K562 (cell line): ENCODE data around the gene SCYL2. TPM values are rescaled to one million over a fixed set of nuclear protein-coding genes. Genes with fewer than 3 reads are reported as not detected.

Source experiments
- ATAC-seq: fragments of 200-7000 bp; cut with Tn5 transposase; 3 replicates; pipeline ENCODE4 v1.9.1; 2020; ENCODE audit warnings: moderate library complexity
- BruUV-seq: library from RNA; stranded (reverse); fragments of 400-500 nt; replicated peaks from 2 replicates; lab custom pipeline; 2021; lab: Mats Ljungman, UMichigan
- CTCF ChIA-PET: fragments of 300-600 bp; formaldehyde crosslinking; extraction: SDS; loops from one replicate; lab custom pipeline; 2021; ENCODE audit warnings: low intra/inter-chr PET ratio; lab: Yijun Ruan, JAX
- POLR2A ChIA-PET: fragments of 300-600, 350-650 bp; sonication (Branson Sonifier 250); formaldehyde crosslinking; extraction: SDS; loops from one replicate; lab custom pipeline; 2021; ENCODE audit warnings: antibody characterized with exemption, inconsistent platforms; lab: Yijun Ruan, JAX
- DNase-seq, 4 experiments: peaks; one replicate each; pipeline versions ENCODE4 v3.0.0 to v3.0.0-alpha.2; 2011 to 2018; ENCODE audit warnings: low spot score in 3 of 4, mixed read lengths in 3 of 4; ENCODE audit errors: extremely low read depth in 1 of 4
- FAIRE-seq: peaks from 2 replicates; lab custom pipeline; 2011; peaks lifted over from hg19 to GRCh38; lab: Jason Lieb, UNC
- H2AFZ ChIP-seq: 2 replicates; pipeline ENCODE4 v1.6.0; 2011; ENCODE audit warnings: low read depth, low read length, control low read depth, inconsistent platforms
- H3K27ac ChIP-seq: fragments of 200-600 bp; 3 replicates; pipeline ENCODE4 v1.8.0; 2011; ENCODE audit warnings: low read depth, mild to moderate bottlenecking, control low read depth, inconsistent platforms, low read length, moderate library complexity, mixed read lengths; ENCODE audit errors: extremely low read depth
- H3K27me3 ChIP-seq, 2 experiments: fragments of 300-600 bp in 1 of 2; 2 replicates in 1 of 2; 3 replicates in 1 of 2; pipeline versions ENCODE4 v1.6.0 to v1.8.0; 2011; ENCODE audit warnings: inconsistent platforms in 2 of 2, low read length in 2 of 2, mild to moderate bottlenecking in 1 of 2, mixed read lengths in 1 of 2, moderate library complexity in 1 of 2; ENCODE audit not compliant: control insufficient read depth in 2 of 2, insufficient read depth in 2 of 2
- H3K36me3 ChIP-seq: fragments of 300-600 bp; 3 replicates; pipeline ENCODE4 v1.8.0; 2011; ENCODE audit warnings: mild to moderate bottlenecking, low read length, inconsistent platforms; ENCODE audit not compliant: control insufficient read depth, insufficient read depth
- H3K4me1 ChIP-seq, 2 experiments: fragments of 200-600 bp in 1 of 2; replicated peaks in 1 of 2; 2 replicates in 1 of 2; 3 replicates in 1 of 2; pipeline versions ENCODE4 v1.5.1 to v1.8.0; 2011; ENCODE audit warnings: inconsistent platforms in 2 of 2, low read length in 2 of 2, mild to moderate bottlenecking in 1 of 2, mixed read lengths in 1 of 2, moderate library complexity in 1 of 2; ENCODE audit not compliant: control insufficient read depth in 2 of 2, insufficient read depth in 2 of 2
- H3K4me2 ChIP-seq: 2 replicates; pipeline ENCODE4 v1.6.1; 2011; ENCODE audit warnings: low read length, control low read depth, inconsistent platforms, mixed read lengths; ENCODE audit not compliant: insufficient read depth
- H3K4me3 ChIP-seq: fragments of 200-600 bp; sonication (generic), shearing (Covaris generic); 2 replicates; pipeline ENCODE4 v1.5.1; 2016; ENCODE audit warnings: control low read depth, inconsistent platforms
- H3K79me2 ChIP-seq: fragments of 200-600 bp; 3 replicates; pipeline ENCODE4 v1.8.0; 2011; ENCODE audit warnings: low read length, inconsistent platforms; ENCODE audit not compliant: control insufficient read depth, insufficient read depth
- H3K9ac ChIP-seq, 2 experiments: 2 replicates each; pipeline versions ENCODE4 v1.6.0 to v1.6.1; 2011; ENCODE audit warnings: low read depth in 2 of 2, low read length in 2 of 2, control low read depth in 1 of 2, inconsistent platforms in 1 of 2, mild to moderate bottlenecking in 1 of 2, mixed read lengths in 1 of 2; ENCODE audit not compliant: insufficient read depth in 1 of 2
- H3K9me1 ChIP-seq: one replicate; pipeline ENCODE4 v1.6.0; 2011; ENCODE audit warnings: inconsistent platforms, mild to moderate bottlenecking, low read length, moderate library complexity; ENCODE audit not compliant: control insufficient read depth, insufficient read depth
- H3K9me3 ChIP-seq: replicated peaks from 2 replicates; pipeline ENCODE4 v1.5.1; 2011; ENCODE audit warnings: low read depth, low read length, inconsistent platforms; ENCODE audit not compliant: control insufficient read depth, insufficient read depth
- H4K20me1 ChIP-seq: replicated peaks from 2 replicates; pipeline ENCODE4 v1.6.1; 2011; ENCODE audit warnings: low read length, inconsistent platforms, mixed read lengths; ENCODE audit not compliant: control insufficient read depth, insufficient read depth
- CHD4 ChIP-seq: fragments of 200-600 bp; sonication (generic); IDR thresholded peaks from 3 replicates; pipeline ENCODE4 v1.6.1; 2012; ENCODE audit warnings: low read depth, mild to moderate bottlenecking, mixed read lengths, low read length, inconsistent platforms; ENCODE audit not compliant: insufficient read depth, insufficient replicate concordance, poor library complexity, severe bottlenecking
- DIDO1 ChIP-seq: fragments of 450-650 bp; IDR thresholded peaks from 2 replicates; pipeline ENCODE4 v1.6.1; 2016; ENCODE audit warnings: low read depth, missing biosample characterization, missing genetic modification characterization
- LARP7 ChIP-seq: fragments of 450-650 bp; IDR thresholded peaks from 2 replicates; pipeline ENCODE4 v1.6.1; 2016
- PHF8 ChIP-seq: fragments of 200-600 bp; sonication (generic); IDR thresholded peaks from 2 replicates; pipeline ENCODE4 v1.6.1; 2012; ENCODE audit warnings: mixed run types, mild to moderate bottlenecking, inconsistent platforms, low read length, moderate library complexity, borderline replicate concordance
- POLR2AphosphoS2 ChIP-seq: IDR thresholded peaks from 2 replicates; pipeline ENCODE4 v1.6.1; 2012; ENCODE audit warnings: low read length, improper control_type of control experiment
- SRF ChIP-seq, 2 experiments: fragments of 250-450, 450-650 bp in 1 of 2; sonication (Bioruptor Pico) in 1 of 2; sonication (generic) in 1 of 2; formaldehyde crosslinking; IDR thresholded peaks; 2 replicates each; pipeline versions ENCODE4 v1.5.0 to v1.5.1; 2020 to 2022; ENCODE audit warnings: mild to moderate bottlenecking in 1 of 2, missing genetic modification reagents in 1 of 2
- TCF7 ChIP-seq: sonication (generic); IDR thresholded peaks from 2 replicates; pipeline ENCODE4 v1.6.1; 2016; ENCODE audit warnings: antibody characterized with exemption, borderline replicate concordance
- ZKSCAN1 ChIP-seq: fragments of 150-350 bp; IDR thresholded peaks from 2 replicates; pipeline ENCODE4 v1.6.1; 2016; ENCODE audit warnings: low read depth, low read length
- ZNF57 ChIP-seq: fragments of 450-650 bp; formaldehyde crosslinking; IDR thresholded peaks from 2 replicates; pipeline ENCODE4 v1.4.0; 2020; ENCODE audit warnings: mild to moderate bottlenecking, moderate library complexity
- WGBS: fragments of 100-300 bp; shearing (Covaris generic); methylation state at CpG from one replicate; pipeline ENCODE4 v1.1.6; 2016; ENCODE audit warnings: low coverage, mixed read lengths; ENCODE audit not compliant: insufficient coverage; ENCODE audit errors: missing lambda C conversion rate; 5-methylcytosine and 5-hydroxymethylcytosine counted together
- in situ Hi-C: fragments of 300-500 bp; cut with MboI; formaldehyde crosslinking; loops from 4 replicates; pipeline ENCODE4 v1.15.0; 2018; ENCODE audit warnings: inconsistent platforms, mixed read lengths
- intact Hi-C: fragments of 100-400 bp; cut with micrococcal nuclease; formaldehyde crosslinking; loops from 2 replicates; pipeline ENCODE4 v1.14.2; 2022
- polyA plus RNA-seq, 8 experiments: library from polyadenylated mRNA; depleted of rRNA in 4 of 8; stranded (reverse) in 5 of 8; unstranded in 3 of 8; fragments of >200 nt; fragmentation: Nextera tagmentation in 2 of 8; fragmentation: Illumina TruSeq in 1 of 8; extraction: Ambion mirVana in 2 of 8; extraction: Trizol in 1 of 8; gene quantifications; 2 replicates each; pipeline versions ENCODE4 v1.2.1 to v1.2.3, GENCODE V29; 2011 to 2014; ENCODE audit warnings: inconsistent platforms in 1 of 8, missing spikeins in 1 of 8
- total RNA-seq, 7 experiments: library from RNA; depleted of rRNA in 6 of 7; stranded (reverse); fragments of >200 nt in 6 of 7; fragmentation: Illumina TruSeq in 2 of 7; extraction: Trizol in 2 of 7; gene quantifications; 2 replicates each; pipeline versions ENCODE4 v1.2.1 to v1.2.3, GENCODE V29; 2011 to 2021; ENCODE audit warnings: low replicate concordance in 1 of 7
- TF ChIP-seq, protein P1 (sequence below), 3 experiments: IDR thresholded peaks in 2 of 3; conservative IDR thresholded peaks in 1 of 3; 2 replicates each; pipeline ENCODE4 v1.5.1; 2011 to 2012; ENCODE audit warnings: low read length in 3 of 3, mild to moderate bottlenecking in 3 of 3, control low read depth in 2 of 3, improper control_type of control experiment in 1 of 3, inconsistent platforms in 1 of 3, low read depth in 1 of 3, mixed read lengths in 1 of 3, moderate library complexity in 1 of 3; ENCODE audit not compliant: insufficient read depth in 2 of 3
- TF ChIP-seq, protein P2 (sequence below): fragments of 450-650 bp; formaldehyde crosslinking; IDR thresholded peaks from 2 replicates; pipeline ENCODE4 v1.4.0; 2020; ENCODE audit warnings: mild to moderate bottlenecking, moderate library complexity
- TF ChIP-seq, protein P3 (sequence below): fragments of 450-650 bp; IDR thresholded peaks from 2 replicates; pipeline ENCODE4 v1.7.0; 2016; ENCODE audit warnings: borderline replicate concordance

The SCYL2 gene
- total and polyA plus RNA-seq, 9 of the 15 experiments (the other 6 are each of a cell fraction or from before 2014, with no cell fraction given): 9.9 to 49.0 (median 32.9) TPM

DNA sequence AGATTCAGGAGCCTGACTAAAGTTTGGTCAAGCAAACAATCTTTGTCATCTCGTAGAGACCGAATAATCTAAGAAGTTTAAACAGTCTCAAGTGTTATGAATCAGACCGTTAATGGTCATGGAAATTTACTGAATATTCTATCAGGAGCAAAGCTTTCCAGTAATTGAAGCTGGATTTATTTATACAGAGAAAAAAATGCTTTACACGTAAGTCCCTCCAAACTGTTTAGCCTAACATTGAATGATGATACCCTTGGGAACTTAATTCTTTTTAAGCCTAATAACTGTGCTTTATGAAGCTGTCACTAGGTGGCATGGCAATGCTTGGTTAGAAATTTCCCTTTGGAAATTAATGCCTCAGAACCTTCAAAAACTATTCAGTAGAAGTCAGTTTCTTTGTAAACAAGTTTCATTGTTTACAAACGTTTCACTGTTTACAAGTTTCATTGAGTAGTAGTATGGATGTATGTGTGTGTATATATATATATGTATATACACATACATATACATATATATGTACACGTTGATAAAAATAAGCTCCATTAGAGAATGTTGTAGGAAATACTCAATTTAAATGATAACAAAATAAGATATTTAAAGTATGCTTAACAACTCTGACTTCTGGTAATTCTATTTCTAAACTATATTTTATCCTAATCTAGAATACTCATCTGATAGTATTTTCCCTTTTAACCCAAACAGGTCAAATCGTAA, 32.2 kb upstream of the SCYL2 start (continued):
- TF ChIP-seq, protein P1, sequence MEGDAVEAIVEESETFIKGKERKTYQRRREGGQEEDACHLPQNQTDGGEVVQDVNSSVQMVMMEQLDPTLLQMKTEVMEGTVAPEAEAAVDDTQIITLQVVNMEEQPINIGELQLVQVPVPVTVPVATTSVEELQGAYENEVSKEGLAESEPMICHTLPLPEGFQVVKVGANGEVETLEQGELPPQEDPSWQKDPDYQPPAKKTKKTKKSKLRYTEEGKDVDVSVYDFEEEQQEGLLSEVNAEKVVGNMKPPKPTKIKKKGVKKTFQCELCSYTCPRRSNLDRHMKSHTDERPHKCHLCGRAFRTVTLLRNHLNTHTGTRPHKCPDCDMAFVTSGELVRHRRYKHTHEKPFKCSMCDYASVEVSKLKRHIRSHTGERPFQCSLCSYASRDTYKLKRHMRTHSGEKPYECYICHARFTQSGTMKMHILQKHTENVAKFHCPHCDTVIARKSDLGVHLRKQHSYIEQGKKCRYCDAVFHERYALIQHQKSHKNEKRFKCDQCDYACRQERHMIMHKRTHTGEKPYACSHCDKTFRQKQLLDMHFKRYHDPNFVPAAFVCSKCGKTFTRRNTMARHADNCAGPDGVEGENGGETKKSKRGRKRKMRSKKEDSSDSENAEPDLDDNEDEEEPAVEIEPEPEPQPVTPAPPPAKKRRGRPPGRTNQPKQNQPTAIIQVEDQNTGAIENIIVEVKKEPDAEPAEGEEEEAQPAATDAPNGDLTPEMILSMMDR (IDR thresholded peaks at IDR 0.05 in 2 of 3, conservative IDR thresholded peaks at IDR 0.05 in 1 of 3; ENCODE audit: insufficient read depth in 2 of 3, low read depth in 1 of 3, low read length in 3 of 3): peak; percentile 62 to 85 (median 66); a peak in 5 of 6 replicates
- TF ChIP-seq, protein P2, sequence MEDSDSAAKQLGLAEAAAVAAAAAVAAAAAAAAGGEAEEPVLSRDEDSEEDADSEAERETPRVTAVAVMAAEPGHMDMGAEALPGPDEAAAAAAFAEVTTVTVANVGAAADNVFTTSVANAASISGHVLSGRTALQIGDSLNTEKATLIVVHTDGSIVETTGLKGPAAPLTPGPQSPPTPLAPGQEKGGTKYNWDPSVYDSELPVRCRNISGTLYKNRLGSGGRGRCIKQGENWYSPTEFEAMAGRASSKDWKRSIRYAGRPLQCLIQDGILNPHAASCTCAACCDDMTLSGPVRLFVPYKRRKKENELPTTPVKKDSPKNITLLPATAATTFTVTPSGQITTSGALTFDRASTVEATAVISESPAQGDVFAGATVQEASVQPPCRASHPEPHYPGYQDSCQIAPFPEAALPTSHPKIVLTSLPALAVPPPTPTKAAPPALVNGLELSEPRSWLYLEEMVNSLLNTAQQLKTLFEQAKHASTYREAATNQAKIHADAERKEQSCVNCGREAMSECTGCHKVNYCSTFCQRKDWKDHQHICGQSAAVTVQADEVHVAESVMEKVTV (CRISPR knock-in tag): peak; percentile 63

DNA sequence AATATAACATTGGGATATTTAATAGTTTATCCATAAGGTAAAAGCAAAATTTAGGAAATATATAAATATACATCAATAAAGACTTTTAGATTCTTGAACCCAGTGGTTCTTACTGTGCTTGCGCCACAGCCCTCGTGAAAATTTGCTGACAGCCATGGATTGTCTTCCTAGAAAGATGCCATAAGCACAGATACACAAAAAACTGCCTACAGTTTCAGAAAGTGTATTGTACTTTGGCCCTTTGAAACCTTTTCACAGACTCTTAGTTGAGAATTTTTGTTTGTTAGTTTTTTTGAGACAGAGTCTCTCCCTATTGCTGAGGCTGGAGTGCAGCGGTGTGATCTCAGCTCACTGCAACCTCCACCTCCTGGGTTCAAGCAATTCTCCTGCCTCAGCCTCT, 28.2 kb upstream of the SCYL2 start:
- DNase-seq (no peak), ATAC-seq (no peak), FAIRE-seq (no peak)
- no peaks in the 10 kb centered on the region for H3K79me2 ChIP-seq
- H3K27ac ChIP-seq: no peak overlapping the region
- H3K9me1 ChIP-seq: no peaks in the 10 kb centered on the region
- no peak overlapping the region for H2AFZ ChIP-seq
- in situ Hi-C loops: no loop called here
- TF ChIP-seq LARP7 (no peak), ZKSCAN1 (no peak), CHD4 (no peak), POLR2AphosphoS2 (no peak), TCF7 (no peak), SRF (CRISPR knock-in tag; IDR thresholded peaks at IDR 0.05) (no peak), ZNF57 (CRISPR knock-in tag) (no peak), DIDO1 (no peak), PHF8 (no peak)
- TF ChIP-seq, protein P3, sequence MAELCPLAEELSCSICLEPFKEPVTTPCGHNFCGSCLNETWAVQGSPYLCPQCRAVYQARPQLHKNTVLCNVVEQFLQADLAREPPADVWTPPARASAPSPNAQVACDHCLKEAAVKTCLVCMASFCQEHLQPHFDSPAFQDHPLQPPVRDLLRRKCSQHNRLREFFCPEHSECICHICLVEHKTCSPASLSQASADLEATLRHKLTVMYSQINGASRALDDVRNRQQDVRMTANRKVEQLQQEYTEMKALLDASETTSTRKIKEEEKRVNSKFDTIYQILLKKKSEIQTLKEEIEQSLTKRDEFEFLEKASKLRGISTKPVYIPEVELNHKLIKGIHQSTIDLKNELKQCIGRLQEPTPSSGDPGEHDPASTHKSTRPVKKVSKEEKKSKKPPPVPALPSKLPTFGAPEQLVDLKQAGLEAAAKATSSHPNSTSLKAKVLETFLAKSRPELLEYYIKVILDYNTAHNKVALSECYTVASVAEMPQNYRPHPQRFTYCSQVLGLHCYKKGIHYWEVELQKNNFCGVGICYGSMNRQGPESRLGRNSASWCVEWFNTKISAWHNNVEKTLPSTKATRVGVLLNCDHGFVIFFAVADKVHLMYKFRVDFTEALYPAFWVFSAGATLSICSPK: no peak
- TF ChIP-seq, protein P2 (CRISPR knock-in tag): no peak
- no peaks in the 10 kb centered on the region for H4K20me1 ChIP-seq
- H3K27me3 ChIP-seq: no peaks in the 10 kb centered on the region
- no peak overlapping the region for H3K9ac ChIP-seq
- no peak overlapping the region for H3K4me3 ChIP-seq
- intact Hi-C loops: no loop called here
- ChIA-PET CTCF (no interaction called here), POLR2A (no interaction called here)
- no peaks in the 10 kb centered on the region for H3K4me1 ChIP-seq
- WGBS: 81% methylated on average over 3 of the region's 3 CpGs
- H3K4me2 ChIP-seq: no peak overlapping the region
- H3K36me3 ChIP-seq: no peaks in the 10 kb centered on the region
- no peaks in the 10 kb centered on the region for H3K9me3 ChIP-seq
- no TSS peak for BruUV-seq
